WI38 (cell line): ENCODE measurements around the gene CYP4B1.

Experiments used
- H3K4me3 ChIP-seq: 2 replicates; pipeline ENCODE4 v1.5.1; 2011; ENCODE audit warnings: low read depth, mild to moderate bottlenecking, control low read depth, low read length
- CTCF ChIP-seq: IDR thresholded peaks from 2 replicates; pipeline ENCODE4 v1.5.1; 2012; ENCODE audit warnings: low read depth, mild to moderate bottlenecking, control low read depth, low read length

Gene CYP4B1

GRCh38 chr1:46809904-46810303, 11.1 kb downstream of the CYP4B1 start:
- TF ChIP-seq CTCF: no peak
- no peak overlapping the region for H3K4me3 ChIP-seq

DNA sequence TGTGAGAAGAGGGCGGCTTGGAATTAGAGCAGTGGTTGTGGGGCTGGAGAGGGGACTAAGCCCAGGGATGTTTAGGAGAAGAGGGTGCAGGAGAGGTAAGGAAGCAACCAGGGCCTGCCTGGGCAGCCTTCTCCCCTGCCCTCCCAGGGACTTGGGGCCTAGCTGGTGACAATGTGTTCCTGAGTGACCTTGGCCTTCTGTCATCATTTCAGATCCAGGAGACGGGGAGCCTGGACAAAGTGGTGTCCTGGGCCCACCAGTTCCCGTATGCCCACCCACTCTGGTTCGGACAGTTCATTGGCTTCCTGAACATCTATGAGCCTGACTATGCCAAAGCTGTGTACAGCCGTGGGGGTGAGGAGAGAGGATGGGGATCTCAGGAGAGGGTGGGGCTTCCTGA, 11.8 kb downstream of the CYP4B1 start:
- TF ChIP-seq CTCF: no peak
- no peak overlapping the region for H3K4me3 ChIP-seq

DNA sequence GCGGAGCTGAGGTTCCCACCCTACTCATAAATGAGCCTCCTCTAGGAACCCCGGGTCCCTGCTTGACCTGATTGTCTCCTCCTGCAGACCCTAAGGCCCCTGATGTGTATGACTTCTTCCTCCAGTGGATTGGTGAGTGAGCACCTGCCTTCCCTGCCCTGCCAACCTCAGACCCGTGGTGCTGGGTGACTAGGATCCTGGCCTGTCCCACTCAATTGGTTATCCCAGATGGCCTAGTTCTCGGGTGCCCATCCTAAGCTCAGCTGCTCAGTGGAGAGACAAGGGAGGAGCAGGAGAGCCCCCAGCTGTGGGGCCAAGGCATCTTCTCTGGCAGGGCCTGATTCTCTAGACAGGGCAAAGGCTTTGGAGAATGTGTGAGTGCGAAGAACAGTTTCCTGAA, 12.2 kb downstream of the CYP4B1 start:
- no peak overlapping the region for H3K4me3 ChIP-seq
- no peak for TF ChIP-seq CTCF

DNA sequence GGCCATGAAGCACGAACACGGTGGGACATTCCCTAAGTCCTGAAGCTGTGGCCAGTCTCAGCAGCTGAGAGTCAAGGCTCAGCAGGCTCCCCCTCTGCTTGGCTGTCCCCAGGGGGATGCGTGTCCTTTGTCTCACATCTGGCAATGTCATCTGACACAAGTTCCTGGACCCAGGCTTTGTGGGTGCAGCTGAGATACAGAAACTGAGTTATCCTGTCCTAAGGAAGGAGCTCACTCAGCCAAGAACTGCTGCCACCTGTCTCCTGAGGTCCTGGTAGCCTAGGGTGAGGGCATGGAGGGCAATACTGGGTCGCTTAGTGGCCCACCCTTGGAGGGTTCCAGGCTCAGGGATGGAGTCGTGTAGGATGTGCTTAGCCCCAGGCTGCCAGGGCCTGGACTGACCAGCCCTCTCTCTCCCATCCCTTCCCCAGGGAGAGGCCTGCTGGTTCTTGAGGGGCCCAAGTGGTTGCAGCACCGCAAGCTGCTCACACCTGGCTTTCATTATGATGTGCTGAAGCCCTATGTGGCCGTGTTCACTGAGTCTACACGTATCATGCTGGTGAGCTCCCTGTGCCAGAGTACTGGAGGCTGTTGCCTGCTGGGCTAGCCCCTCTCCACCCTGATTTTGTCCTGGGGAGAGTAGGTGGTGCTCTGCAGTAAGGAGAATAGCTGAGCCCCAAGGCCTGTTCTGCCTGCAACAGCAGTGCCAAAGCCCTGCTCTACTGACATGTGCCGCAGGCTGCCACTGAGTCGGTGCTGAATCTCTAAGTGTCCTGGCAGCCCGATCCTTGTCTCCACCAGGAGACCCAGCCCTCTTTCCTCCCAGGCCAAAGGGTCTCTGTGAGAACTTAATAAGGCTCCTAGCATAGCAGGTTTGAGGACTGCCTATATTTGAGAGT, 13.5 kb downstream of the CYP4B1 start:
- no peak overlapping the region for H3K4me3 ChIP-seq
- TF ChIP-seq CTCF: no peak

DNA sequence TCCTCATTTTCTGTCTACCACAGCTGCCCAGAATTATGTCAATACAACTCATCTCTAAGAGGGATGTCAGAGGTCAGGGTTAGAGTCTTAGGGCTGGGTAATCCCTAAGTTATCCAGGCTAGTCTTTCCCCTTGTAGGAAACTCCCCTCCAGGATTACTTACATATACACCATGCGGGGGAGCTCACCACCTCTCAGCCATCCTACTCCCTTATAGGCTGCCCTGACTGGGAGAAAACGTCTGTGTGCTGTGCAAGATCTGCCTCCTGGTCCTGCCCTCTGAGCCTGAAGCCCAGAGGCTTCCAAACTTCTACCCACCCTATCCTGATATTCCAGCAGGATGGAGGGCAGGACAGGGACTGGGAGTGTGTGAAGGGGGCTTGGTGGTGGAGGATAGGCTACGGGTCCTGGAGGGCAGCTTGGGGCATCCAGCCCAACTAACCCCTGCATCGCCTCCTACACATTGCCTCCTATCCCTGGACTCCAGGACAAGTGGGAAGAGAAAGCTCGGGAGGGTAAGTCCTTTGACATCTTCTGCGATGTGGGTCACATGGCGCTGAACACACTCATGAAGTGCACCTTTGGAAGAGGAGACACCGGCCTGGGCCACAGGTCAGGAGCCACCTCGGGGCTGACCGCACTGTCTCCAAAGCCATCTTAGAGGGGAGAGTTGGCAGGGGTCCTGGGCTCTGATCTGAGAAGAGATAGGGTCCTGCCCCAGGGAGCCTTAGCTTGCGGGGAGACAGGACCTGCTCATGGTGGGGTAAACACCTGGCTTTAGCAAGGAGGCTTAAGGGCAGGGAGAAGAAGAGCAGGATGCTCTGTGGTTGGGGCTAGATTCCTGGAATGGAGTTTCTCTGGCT, 14.4 kb downstream of the CYP4B1 start:
- no peak overlapping the region for H3K4me3 ChIP-seq
- no peak for TF ChIP-seq CTCF

- TF ChIP-seq CTCF: no peak
- no peak overlapping the region for H3K4me3 ChIP-seq
Observed at GRCh38 chr1:46813858-46814396, 15.1 kb downstream of the CYP4B1 start.

GRCh38 chr1:46815133-46815532, 16.3 kb downstream of the CYP4B1 start:
- H3K4me3 ChIP-seq: no peak overlapping the region
- no peak for TF ChIP-seq CTCF
